ENCODE measurements around the gene MINDY1. TPM values are rescaled to one million over a fixed set of nuclear protein-coding genes. Genes with fewer than 3 reads are reported as not detected.

The MINDY1 gene
- total and polyA plus RNA-seq, 10 of the 15 experiments (the other 5 are each of a cell fraction or from before 2014, with no cell fraction given): 0.48 to 8.8 (median 5.0) TPM

- Histone ChIP-seq H4K20me1 (ENCODE audit: control insufficient read depth, insufficient read depth) (no peaks in the 10 kb centered on the region), H3K4me3 (no peak overlapping the region), H3K9me3 (replicated peaks; ENCODE audit: control insufficient read depth, insufficient read depth, low read length) (no peaks in the 10 kb centered on the region), H3K27ac (ENCODE audit: control insufficient read depth, insufficient read depth) (no peak overlapping the region), H3K36me3 (ENCODE audit: control insufficient read depth in 2 of 2, insufficient read depth in 2 of 2, low read length in 1 of 2) (no peaks in the 10 kb centered on the region), H2AFZ (ENCODE audit: control insufficient read depth, low read depth, low read length) (no peak overlapping the region), H3K4me2 (ENCODE audit: control insufficient read depth, insufficient read depth) (no peak overlapping the region), H3K27me3 (replicated peaks in 1 of 2; ENCODE audit: control insufficient read depth in 2 of 2, insufficient read depth in 2 of 2, low read length in 1 of 2) (no peaks in the 10 kb centered on the region; a peak in 2 of 4 replicates), H3K79me2 (ENCODE audit: control insufficient read depth, insufficient read depth, low read length) (peaks cover 30% of the 10 kb centered on the region), H3K9ac (ENCODE audit: control insufficient read depth, insufficient read depth, low read length) (no peak overlapping the region), H3K4me1 (ENCODE audit: control insufficient read depth, insufficient read depth, low read length) (peaks cover 7% of the 10 kb centered on the region; the same call in 1 of the 2 replicates)
- no peak for FAIRE-seq
- ChIA-PET RAD21 (ENCODE audit: unreplicated experiment) (interaction anchor here (0.7 to 1.1 kb wide), 2 partner anchors 9 to 20 kb away, joined by 3 read pairs; no protein-coding TSS in a partner anchor), POLR2A (interaction anchor here (0.6 to 0.8 kb wide), 3 partner anchors 29 to 190 kb away, joined by 3 read pairs; no protein-coding TSS in a partner anchor), SMC1A (ENCODE audit: uncharacterized antibody, unreplicated experiment) (interaction anchor here (0.6 to 1.3 kb wide), 4 partner anchors 19 to 901 kb away, joined by 3 to 7 read pairs (median 3); partner anchors contain the start of gene TNFAIP8L2), CTCF (interaction anchor here (0.9 to 15.8 kb wide), 5 partner anchors 19 to 417 kb away, joined by 4 to 252 read pairs (median 4); partner anchors contain the start of genes MINDY1 and TNFAIP8L2)
- in situ Hi-C loops (cut with MboI): no loop called here
- ATAC-seq: no peak
- no peak for DNase-seq (ENCODE audit: low read depth, low spot score)
- TF ChIP-seq NKRF (conservative IDR thresholded peaks at IDR 0.05) (no peak), CBFB (IDR thresholded peaks at IDR 0.05; ENCODE audit: low read depth) (no peak), NFYB (IDR thresholded peaks at IDR 0.05; ENCODE audit: insufficient read depth, low read depth, low read length) (no peak), YBX1 (IDR thresholded peaks at IDR 0.05) (no peak), HDAC2 (IDR thresholded peaks at IDR 0.05) (no peak), SREBF1 (IDR thresholded peaks at IDR 0.05; ENCODE audit: low read length) (no peak), ETV6 (conservative IDR thresholded peaks at IDR 0.05 in 1 of 2, IDR thresholded peaks at IDR 0.05 in 1 of 2; ENCODE audit: borderline replicate concordance in 1 of 2, low read depth in 1 of 2) (no peak), BHLHE40 (IDR thresholded peaks at IDR 0.05; ENCODE audit: borderline replicate concordance in 1 of 2, low read depth in 2 of 2, low read length in 1 of 2) (no peak), ZZZ3 (IDR thresholded peaks at IDR 0.05; ENCODE audit: control insufficient read depth, insufficient read length, low read depth) (no peak), PBX3 (IDR thresholded peaks at IDR 0.05; ENCODE audit: insufficient replicate concordance, low read depth, low read length) (no peak), PAX8 (IDR thresholded peaks at IDR 0.05) (no peak), HDAC6 (IDR thresholded peaks at IDR 0.05; ENCODE audit: unreplicated experiment) (no peak), NFXL1 (IDR thresholded peaks at IDR 0.05; ENCODE audit: borderline replicate concordance) (no peak), REST (IDR thresholded peaks at IDR 0.05; ENCODE audit: low read depth, low read length) (no peak), ESRRA (IDR thresholded peaks at IDR 0.05; ENCODE audit: low read length) (no peak), RBBP5 (conservative IDR thresholded peaks at IDR 0.05) (no peak), GABPA (IDR thresholded peaks at IDR 0.05; ENCODE audit: low read depth) (no peak), ZNF207 (IDR thresholded peaks at IDR 0.05; ENCODE audit: borderline replicate concordance) (no peak)
- 88% methylated on average over 9 of the region's 9 CpGs for WGBS (ENCODE audit: insufficient coverage, insufficient replicate concordance, low lambda C conversion rate, missing lambda C conversion rate)
- intact Hi-C loops (cut with micrococcal nuclease; ENCODE audit: unreplicated experiment): loop anchor here (5.0 to 10.0 kb wide), 3 partner anchors 212 to 414 kb away; partner anchors contain the start of genes CTSS and ENSA
- BruUV-seq (replicated peaks): no TSS peak
Observed at GRCh38 chr1:150976401-150976821, 30.3 kb downstream of the MINDY1 start.
